ENCODE measurements around the gene RBMS3. TPM values are rescaled to one million over a fixed set of nuclear protein-coding genes. Genes with fewer than 3 reads are reported as not detected.

Gene RBMS3
- total RNA-seq, 2 experiments from 2014 or later = 1.0 TPM; not detected in 1

- no TSS peak for BruUV-seq (replicated peaks)
- no peaks in the 10 kb centered on the region for H3K36me3 ChIP-seq (ENCODE audit: insufficient read depth, low read length)
- no peak overlapping the region for H3K4me3 ChIP-seq (ENCODE audit: low read depth, low read length, poor library complexity, severe bottlenecking)
- no peaks in the 10 kb centered on the region for H4K20me1 ChIP-seq (ENCODE audit: insufficient read depth, low read length)
- no peaks in the 10 kb centered on the region for H3K9me3 ChIP-seq (ENCODE audit: low read length)
- no peak for DNase-seq (ENCODE audit: low spot score)
- 0 out of 2 replicates have a peak, but pooled peaks cover 3% of the 10 kb centered on the region for H3K9me2 ChIP-seq (ENCODE audit: insufficient read depth, low read length)
- POLR2A ChIA-PET = interaction anchor here (1.5 kb wide), 1 partner anchor 22 kb away, joined by 4 read pairs; no protein-coding TSS in a partner anchor
- no peak overlapping the region for H3K4me2 ChIP-seq (ENCODE audit: low read length)
- CTCF ChIA-PET (ENCODE audit: unreplicated experiment) = no interaction called here
- peaks cover under 1% of the 10 kb centered on the region for H3K4me1 ChIP-seq (ENCODE audit: insufficient read depth, low read length, poor library complexity, severe bottlenecking)
- H3K79me2 ChIP-seq (ENCODE audit: insufficient read depth, low read depth, low read length) = no peaks in the 10 kb centered on the region
- no peak overlapping the region for H2AFZ ChIP-seq (ENCODE audit: low read length)
- intact Hi-C loops (cut with micrococcal nuclease; ENCODE audit: unreplicated experiment) = no loop called here
- H3K27ac ChIP-seq (ENCODE audit: low read depth, low read length, poor library complexity, severe bottlenecking) = no peak overlapping the region
- TF ChIP-seq CTCF (conservative IDR thresholded peaks at IDR 0.05; ENCODE audit: low read length) = no peak
- TF ChIP-seq EZH2phosphoT487 (IDR thresholded peaks at IDR 0.05; ENCODE audit: borderline replicate concordance, low read depth, low read length) = no peak
Measured at GRCh38 chr3:29241855-29242254, 39.0 kb upstream of the RBMS3 start.

GRCh38 chr3:29242296-29242695, 38.6 kb upstream of the RBMS3 start:
- DNase-seq (ENCODE audit: low spot score) = no peak
- H3K9me2 ChIP-seq (ENCODE audit: insufficient read depth, low read length) = 0 out of 2 replicates have a peak, but pooled peaks cover 3% of the 10 kb centered on the region
- no peaks in the 10 kb centered on the region for H4K20me1 ChIP-seq (ENCODE audit: insufficient read depth, low read length)
- H3K9me3 ChIP-seq (ENCODE audit: low read length) = no peaks in the 10 kb centered on the region
- no peak overlapping the region for H3K27ac ChIP-seq (ENCODE audit: low read depth, low read length, poor library complexity, severe bottlenecking)
- CTCF ChIA-PET (ENCODE audit: unreplicated experiment) = no interaction called here
- no peak overlapping the region for H3K4me2 ChIP-seq (ENCODE audit: low read length)
- POLR2A ChIA-PET = interaction anchor here (1.5 kb wide), 1 partner anchor 23 kb away, joined by 4 read pairs; no protein-coding TSS in a partner anchor
- no peak overlapping the region for H3K4me3 ChIP-seq (ENCODE audit: low read depth, low read length, poor library complexity, severe bottlenecking)
- intact Hi-C loops (cut with micrococcal nuclease; ENCODE audit: unreplicated experiment) = no loop called here
- no peak for TF ChIP-seq EZH2phosphoT487 (IDR thresholded peaks at IDR 0.05; ENCODE audit: borderline replicate concordance, low read depth, low read length)
- no peak for TF ChIP-seq CTCF (conservative IDR thresholded peaks at IDR 0.05; ENCODE audit: low read length)
- peaks cover 5% of the 10 kb centered on the region for H3K4me1 ChIP-seq (ENCODE audit: insufficient read depth, low read length, poor library complexity, severe bottlenecking)
- H3K36me3 ChIP-seq (ENCODE audit: insufficient read depth, low read length) = no peaks in the 10 kb centered on the region
- no TSS peak for BruUV-seq (replicated peaks)
- H2AFZ ChIP-seq (ENCODE audit: low read length) = no peak overlapping the region
- H3K79me2 ChIP-seq (ENCODE audit: insufficient read depth, low read depth, low read length) = no peaks in the 10 kb centered on the region

GRCh38 chr3:29245441-29245840, 35.4 kb upstream of the RBMS3 start:
- POLR2A ChIA-PET = no interaction called here
- Histone ChIP-seq H4K20me1 (ENCODE audit: insufficient read depth, low read length) (no peaks in the 10 kb centered on the region), H2AFZ (ENCODE audit: low read length) (no peak overlapping the region), H3K4me2 (ENCODE audit: low read length) (no peak overlapping the region), H3K4me3 (ENCODE audit: low read depth, low read length, poor library complexity, severe bottlenecking) (no peak overlapping the region), H3K36me3 (ENCODE audit: insufficient read depth, low read length) (no peaks in the 10 kb centered on the region), H3K4me1 (ENCODE audit: insufficient read depth, low read length, poor library complexity, severe bottlenecking) (peaks cover 10% of the 10 kb centered on the region), H3K79me2 (ENCODE audit: insufficient read depth, low read depth, low read length) (no peaks in the 10 kb centered on the region), H3K27ac (ENCODE audit: low read depth, low read length, poor library complexity, severe bottlenecking) (no peak overlapping the region), H3K9me2 (ENCODE audit: insufficient read depth, low read length) (no peaks in the 10 kb centered on the region), H3K9me3 (ENCODE audit: low read length) (no peaks in the 10 kb centered on the region)
- BruUV-seq (replicated peaks) = no TSS peak
- no peak for DNase-seq (ENCODE audit: low spot score)
- CTCF ChIA-PET (ENCODE audit: unreplicated experiment) = no interaction called here
- intact Hi-C loops (cut with micrococcal nuclease; ENCODE audit: unreplicated experiment) = no loop called here
- TF ChIP-seq CTCF (conservative IDR thresholded peaks at IDR 0.05; ENCODE audit: low read length) = no peak
- no peak for TF ChIP-seq EZH2phosphoT487 (IDR thresholded peaks at IDR 0.05; ENCODE audit: borderline replicate concordance, low read depth, low read length)

All from OCI-LY7 (cell line).